Measurements from ENCODE around the gene EAF1.
"Not testable (repeated sequence)": the region's sequence is repeated elsewhere in the genome, so short reads cannot be mapped to it uniquely, and the experiment has no call there.

Gene EAF1

GRCh38 chr3:15427182-15427880, at the start of gene EAF1, which contains the start of gene METTL6:
EAF1 (plus strand) TSS chr3:15427598; CDS start chr3:15427780, 182 bp downstream.
METTL6 (minus strand) TSS chr3:15427544; CDS start chr3:15426511, 1,033 bp downstream.
- DNase-seq, result peak; percentile 80

GRCh38 chr3:15377961-15378791, 49.2 kb upstream of the EAF1 start:
- DNase-seq, result peak; percentile 91

DNA sequence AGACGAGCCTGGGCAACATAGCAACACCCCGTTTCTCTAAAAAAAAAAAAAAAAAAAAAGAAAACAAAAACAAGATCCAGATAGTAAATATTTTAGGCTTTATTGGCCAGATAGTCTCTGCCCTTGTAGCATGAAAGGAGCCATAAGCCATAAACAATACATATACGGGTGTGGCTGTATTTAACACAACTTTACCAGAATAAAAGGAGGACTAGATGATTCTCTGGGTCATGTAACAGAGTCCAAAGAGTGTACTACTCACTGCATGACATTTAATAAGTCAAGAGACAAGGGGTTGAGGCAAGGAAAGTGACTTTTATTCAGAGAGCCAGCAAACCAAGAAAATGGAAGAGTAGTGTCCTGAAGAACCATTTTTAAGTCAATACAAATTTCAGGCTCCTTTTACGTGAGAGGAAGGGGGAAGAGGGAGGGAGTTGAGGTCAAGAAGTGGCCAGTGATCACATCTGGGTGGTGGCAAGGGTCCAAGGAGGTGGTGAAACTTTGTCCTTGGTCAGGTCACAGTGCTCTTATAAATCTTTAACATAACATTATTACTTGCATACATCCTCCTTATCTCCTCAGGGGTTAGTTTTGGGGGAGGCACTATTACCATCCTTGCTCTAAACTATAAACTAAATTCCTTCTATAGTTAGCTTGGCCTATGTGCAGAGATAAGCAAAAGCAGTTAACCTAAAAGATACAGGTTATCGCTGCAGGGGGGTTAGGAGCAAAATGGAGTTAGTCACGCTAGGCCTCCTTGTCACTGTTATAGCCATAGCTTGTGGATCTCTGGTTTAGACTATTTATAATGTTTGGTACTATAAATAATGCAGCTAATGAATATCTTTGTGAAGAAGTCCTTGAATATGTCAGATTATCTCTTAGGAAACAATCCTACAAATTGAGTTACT, 46.2 kb upstream of the EAF1 start:
- no peak for DNase-seq

DNA sequence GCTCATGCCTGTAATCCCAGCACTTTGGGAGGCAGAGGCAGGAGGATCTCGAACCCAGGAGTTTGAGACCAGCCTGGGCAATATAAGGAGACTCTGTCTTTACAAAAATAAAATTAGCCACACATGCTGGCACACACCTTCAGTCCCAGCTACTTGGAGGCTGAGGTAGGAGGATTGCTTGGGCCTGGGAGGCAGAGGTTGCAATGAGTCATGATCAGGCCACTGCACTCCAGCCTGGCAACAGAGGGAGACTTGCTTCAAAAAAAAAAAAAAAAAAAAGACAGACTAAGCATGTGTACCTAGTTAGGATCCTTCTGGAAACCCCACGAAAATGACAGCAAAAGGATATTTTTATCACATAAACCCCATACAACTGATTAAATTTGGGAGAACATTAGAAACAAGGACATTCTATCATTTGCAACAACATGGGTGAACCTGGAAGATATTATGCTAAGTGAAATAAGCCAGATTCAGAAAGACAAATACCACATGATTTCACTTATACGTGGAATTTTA, 44.9 kb upstream of the EAF1 start:
- no peak for DNase-seq

GRCh38 chr3:15384510-15385237, 42.7 kb upstream of the EAF1 start:
- no peak for DNase-seq

- DNase-seq, result not testable (repeated sequence)
Measured at GRCh38 chr3:15385238-15385695, 42.1 kb upstream of the EAF1 start.

DNA sequence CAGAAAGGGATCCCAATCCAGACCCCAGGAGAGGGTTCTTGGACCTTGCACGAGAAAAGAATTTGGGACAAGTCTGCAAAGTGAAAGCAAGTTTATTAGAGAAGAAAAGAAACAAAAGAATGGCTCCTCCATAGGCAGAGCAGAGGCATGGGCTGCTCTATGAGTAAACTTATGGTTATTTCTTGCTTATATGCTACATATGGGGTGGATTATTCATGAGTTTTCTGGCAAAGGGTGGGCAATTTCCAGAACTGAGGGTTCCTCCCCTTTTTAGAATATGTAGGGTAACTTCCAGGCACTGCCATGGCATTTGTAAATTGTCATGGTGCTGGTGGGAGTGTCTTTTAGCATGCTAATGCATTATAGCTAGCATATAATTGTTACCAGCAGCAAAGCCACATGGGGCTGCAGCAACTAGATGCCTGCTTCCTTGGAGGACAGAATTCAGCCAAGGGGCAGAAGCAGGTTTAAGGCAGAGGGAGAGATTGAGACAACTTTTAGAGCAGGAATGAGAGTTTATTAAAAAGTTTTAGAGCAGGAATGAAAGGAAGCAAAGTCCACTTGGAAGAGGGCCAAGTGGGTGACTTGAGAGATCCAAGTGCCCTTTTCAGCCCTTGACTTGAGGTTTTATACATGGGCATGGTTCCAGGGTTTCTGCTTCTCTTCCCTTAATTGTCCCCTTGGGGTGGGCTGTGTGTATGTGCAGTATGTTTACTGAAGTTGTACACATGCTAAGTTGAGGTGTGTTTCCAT, 41.3 kb upstream of the EAF1 start:
- no peak for DNase-seq

DNA sequence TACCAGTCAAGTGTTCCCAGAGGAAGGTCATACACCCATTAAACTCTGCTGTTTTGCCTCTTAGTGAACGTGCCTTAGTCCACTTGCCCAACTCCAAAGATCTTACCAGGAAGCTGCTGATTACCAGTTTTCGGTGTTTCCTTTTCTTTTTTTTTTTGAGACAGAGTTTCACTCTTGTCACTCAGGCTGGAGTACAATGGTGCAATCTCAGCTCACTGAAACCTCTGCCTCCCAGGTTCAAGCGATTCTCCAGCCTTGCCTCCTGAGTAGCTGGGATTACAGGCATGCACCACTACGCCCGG, 40.8 kb upstream of the EAF1 start:
- not testable (repeated sequence) for DNase-seq

DNA sequence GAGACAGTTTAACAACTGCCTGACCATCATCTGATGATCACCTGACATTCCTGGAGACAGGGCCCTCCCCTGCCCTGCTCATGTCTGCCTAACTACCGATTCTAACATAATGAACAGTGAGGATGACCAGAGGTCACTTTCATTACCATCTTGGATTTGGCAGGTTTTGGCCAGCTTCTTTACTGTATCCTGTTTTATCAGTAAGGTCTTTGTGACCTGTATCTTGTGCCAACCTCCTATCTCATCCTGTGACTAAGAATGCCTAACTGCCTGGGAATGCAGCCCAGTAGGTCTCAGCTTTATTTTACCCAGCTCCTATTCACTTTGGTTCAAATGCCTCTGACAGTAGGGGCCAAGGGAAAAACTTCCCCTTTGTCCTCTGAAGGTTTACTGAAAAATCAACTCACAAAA, 40.2 kb upstream of the EAF1 start:
- DNase-seq, result no peak

GRCh38 chr3:15387735-15388134, 39.7 kb upstream of the EAF1 start:
- no peak for DNase-seq

GRCh38 chr3:15388335-15388734, 39.1 kb upstream of the EAF1 start:
- not testable (repeated sequence) for DNase-seq

GRCh38 chr3:15390460-15390859, 36.9 kb upstream of the EAF1 start:
- DNase-seq, result no peak

- no peak for DNase-seq
Measured at GRCh38 chr3:15391007-15391406, 36.4 kb upstream of the EAF1 start.

DNA sequence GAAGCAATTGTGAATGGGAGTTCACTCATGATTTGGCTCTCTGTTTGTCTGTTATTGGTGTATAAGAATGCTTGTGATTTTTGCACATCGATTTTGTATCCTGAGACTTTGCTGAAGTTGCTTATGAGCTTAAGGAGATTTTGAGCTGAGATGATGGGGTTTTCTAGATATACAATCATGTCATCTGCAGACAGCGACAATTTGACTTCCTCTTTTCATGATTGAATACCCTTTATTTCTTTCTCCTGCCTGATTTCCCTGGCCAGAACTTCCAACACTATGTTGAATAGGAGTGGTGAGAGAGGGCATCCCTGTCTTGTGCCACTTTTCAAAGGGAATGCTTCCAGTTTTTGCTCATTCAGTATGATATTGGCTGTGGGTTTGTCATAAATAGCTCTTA, 34.1 kb upstream of the EAF1 start:
- not testable (repeated sequence) for DNase-seq

GRCh38 chr3:15398731-15399133, 28.7 kb upstream of the EAF1 start:
- DNase-seq, result not testable (repeated sequence)

DNA sequence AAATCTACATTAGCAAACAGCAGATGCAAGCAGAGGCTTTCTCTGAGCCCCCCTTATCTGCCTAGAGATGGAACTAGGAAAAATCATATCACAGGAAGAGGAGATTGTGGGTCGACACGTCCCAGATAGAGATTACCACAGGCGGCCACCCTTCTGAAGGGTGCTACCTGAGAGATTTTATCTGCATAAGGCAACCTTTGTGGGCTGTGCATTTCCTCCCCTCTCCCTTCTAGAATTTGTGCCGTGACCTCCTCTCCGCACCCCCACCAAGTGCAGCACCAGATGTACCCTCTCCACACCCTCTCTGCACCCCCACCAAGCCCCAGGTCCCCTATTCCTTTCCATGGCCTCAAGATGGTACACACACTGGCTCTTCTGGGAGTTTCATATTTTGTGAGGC, 27.4 kb upstream of the EAF1 start:
- DNase-seq, result no peak

DNA sequence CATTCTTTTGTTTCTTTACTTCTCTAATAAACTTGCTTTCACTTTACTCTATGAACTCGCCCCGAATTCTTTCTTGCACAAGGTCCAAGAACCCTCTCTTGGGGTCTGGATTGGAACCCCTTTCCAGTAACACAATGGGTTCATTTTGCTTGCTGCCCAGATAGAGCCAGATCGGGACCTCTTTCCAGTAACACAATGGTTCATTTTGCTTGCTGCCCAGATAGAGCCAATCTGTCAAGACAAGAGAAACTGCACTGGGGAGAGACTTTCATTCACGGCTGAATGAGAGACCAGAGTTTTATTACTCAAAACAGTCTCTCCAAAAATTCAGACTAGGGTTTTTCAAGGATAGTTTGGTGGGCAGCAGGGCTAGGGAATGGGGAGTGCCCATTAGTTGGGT, 25.5 kb upstream of the EAF1 start:
- no peak for DNase-seq

GRCh38 chr3:15403495-15403894, 23.9 kb upstream of the EAF1 start:
- no peak for DNase-seq

- DNase-seq, result no peak
Measured at GRCh38 chr3:15403965-15404364, 23.4 kb upstream of the EAF1 start.

GRCh38 chr3:15404767-15405166, 22.6 kb upstream of the EAF1 start:
- no peak for DNase-seq

- peak; percentile 34 for DNase-seq
Measured at GRCh38 chr3:15405448-15406050, 21.8 kb upstream of the EAF1 start.

Data from NCI-H1092 (cell line).